GM10266 (cell line): ENCODE measurements around the gene KCNC4.

Experiments
- DNase-seq: peaks from one replicate; pipeline ENCODE4 v3.0.0; 2012; ENCODE audit errors: extremely low spot score
- CTCF ChIP-seq: IDR thresholded peaks from 2 replicates; pipeline ENCODE4 v1.5.1; 2012; ENCODE audit warnings: mild to moderate bottlenecking, low read depth; ENCODE audit not compliant: control insufficient read depth, insufficient read depth; ENCODE audit errors: missing control alignments

KCNC4 gene

GRCh38 chr1:110230381-110231199 is 20.5 kb downstream of the KCNC4 start:
- DNase-seq = no peak
- TF ChIP-seq CTCF = no peak

- no peak for DNase-seq
Measured at GRCh38 chr1:110233861-110234260, 23.7 kb downstream of the KCNC4 start.

GRCh38 chr1:110234691-110235090 is 24.6 kb downstream of the KCNC4 start:
- TF ChIP-seq CTCF = no peak
- no peak for DNase-seq

More at GRCh38 chr1:110233861-110234260, 23.7 kb downstream of the KCNC4 start:
- no peak for TF ChIP-seq CTCF

- DNase-seq = no peak
- TF ChIP-seq CTCF = no peak
Measured at GRCh38 chr1:110235181-110235833, 25.2 kb downstream of the KCNC4 start.

- no peak for DNase-seq
- TF ChIP-seq CTCF = no peak
Measured at GRCh38 chr1:110235834-110236682, 25.9 kb downstream of the KCNC4 start.

- no peak for DNase-seq
- no peak for TF ChIP-seq CTCF
Measured at GRCh38 chr1:110237386-110238152, 27.5 kb downstream of the KCNC4 start.
